GM21390 (cell line): ENCODE measurements around the gene TMEM203.
"Not testable (repeated sequence)": the region's sequence is repeated elsewhere in the genome, so short reads cannot be mapped to it uniquely, and the experiment has no call there.

Experiments
- ATAC-seq: cut with Tn5 transposase; IDR thresholded peaks from one replicate; pipeline ENCODE4 v1.9.1; 2021; ENCODE audit not compliant: unreplicated experiment

The TMEM203 gene

GRCh38 chr9:137242269-137243203, 37.1 kb upstream of the TMEM203 start:
- ATAC-seq: no peak

- ATAC-seq: no peak
These were observed 36.2 kb upstream of the TMEM203 start for GRCh38 chr9:137241490-137242268.

GRCh38 chr9:137240841-137241489, 35.5 kb upstream of the TMEM203 start, which contains the start of gene TUBB4B:
TSS of gene TUBB4B (plus strand) at chr9:137241287. CDS start at chr9:137241361, 74 bp downstream.
- peak; percentile 70 for ATAC-seq

- ATAC-seq: peak; percentile 28
These were observed 34.9 kb upstream of the TMEM203 start for GRCh38 chr9:137240318-137240840.

DNA sequence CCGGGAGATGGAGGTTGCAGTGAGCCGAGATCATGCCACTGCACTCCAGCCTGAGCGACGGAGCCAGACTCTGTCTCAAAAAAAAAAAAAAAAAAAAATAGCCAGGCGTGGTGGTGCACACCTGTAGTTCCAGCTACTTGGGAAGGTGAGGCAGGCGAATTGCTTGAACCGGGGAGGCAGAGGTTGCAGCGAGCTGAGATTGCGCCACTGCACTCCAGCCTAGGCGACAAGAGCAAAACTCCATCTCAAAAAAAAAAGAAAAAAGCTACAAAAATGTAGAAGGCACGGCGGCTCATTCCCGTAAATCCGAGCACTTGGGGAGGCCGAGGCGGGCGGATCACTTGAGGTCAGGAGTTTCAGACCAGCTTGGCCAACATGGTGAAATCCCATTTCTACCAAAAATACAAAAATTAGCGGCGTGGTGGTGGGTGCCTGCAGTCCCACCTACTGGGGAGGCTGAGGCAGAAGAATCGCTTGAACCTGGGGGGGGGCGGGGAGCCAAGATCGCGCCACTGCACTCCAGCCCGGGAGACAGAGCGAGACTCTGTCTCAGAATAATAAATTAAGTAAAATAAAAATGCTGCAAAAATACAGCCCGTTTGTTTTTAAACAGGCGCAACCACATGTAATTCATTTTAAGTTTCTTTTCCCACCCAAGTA, 34.2 kb upstream of the TMEM203 start:
- not testable (repeated sequence) for ATAC-seq

GRCh38 chr9:137237759-137238726, 32.6 kb upstream of the TMEM203 start:
- ATAC-seq: no peak

- ATAC-seq: no peak
These were observed 31.5 kb upstream of the TMEM203 start for GRCh38 chr9:137236936-137237421.

GRCh38 chr9:137236238-137236935, 30.9 kb upstream of the TMEM203 start:
- ATAC-seq: no peak

- no peak for ATAC-seq
These were observed 30.2 kb upstream of the TMEM203 start for GRCh38 chr9:137235424-137236237.

GRCh38 chr9:137234758-137235423, 29.4 kb upstream of the TMEM203 start:
- no peak for ATAC-seq

- ATAC-seq: no peak
These were observed 28.7 kb upstream of the TMEM203 start for GRCh38 chr9:137234055-137234697.

DNA sequence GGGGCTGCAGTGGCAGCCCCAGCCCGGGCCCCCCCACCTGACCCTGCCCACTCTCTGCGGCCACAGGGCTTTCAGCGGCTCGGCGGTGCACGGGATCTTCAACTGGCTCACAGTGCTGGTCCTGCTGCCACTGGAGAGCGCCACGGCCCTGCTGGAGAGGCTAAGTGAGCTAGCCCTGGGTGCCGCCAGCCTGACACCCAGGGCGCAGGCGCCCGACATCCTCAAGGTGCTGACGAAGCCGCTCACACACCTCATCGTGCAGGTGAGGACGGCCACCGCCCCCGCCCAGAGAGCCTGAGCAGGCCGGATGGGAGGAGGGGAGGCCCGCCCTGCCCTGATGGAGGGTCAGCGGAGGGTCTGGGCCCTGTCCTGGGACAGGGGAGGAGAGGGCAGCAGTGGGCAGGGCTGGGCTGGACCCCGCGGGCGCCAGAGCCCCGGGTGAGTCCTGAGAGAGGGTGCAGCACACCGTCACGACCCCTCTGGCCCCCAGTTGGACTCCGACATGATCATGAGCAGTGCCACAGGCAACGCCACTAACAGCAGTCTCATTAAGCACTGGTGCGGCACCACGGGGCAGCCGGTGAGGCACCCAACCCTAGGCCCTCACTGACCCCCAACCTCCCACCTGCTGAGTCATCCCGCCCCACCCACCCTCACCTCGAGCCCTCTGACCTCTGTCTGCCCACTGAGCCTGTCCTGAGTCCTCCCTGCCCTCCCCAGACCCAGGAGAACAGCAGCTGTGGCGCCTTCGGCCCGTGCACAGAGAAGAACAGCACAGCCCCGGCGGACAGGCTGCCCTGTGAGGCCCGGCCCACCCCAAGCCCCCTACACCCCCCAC, 27.9 kb upstream of the TMEM203 start:
- no peak for ATAC-seq

- no peak for ATAC-seq
These were observed 27.1 kb upstream of the TMEM203 start for GRCh38 chr9:137232510-137232909.

GRCh38 chr9:137232101-137232500, 26.7 kb upstream of the TMEM203 start:
- no peak for ATAC-seq

- ATAC-seq: no peak
These were observed 26.1 kb upstream of the TMEM203 start for GRCh38 chr9:137231372-137232039.
